GM19023 (cell line): ENCODE measurements around the gene C11orf16.
A peak's percentile ranks its signal among the peaks of the same experiment; 100 is the strongest.
"Not testable (repeated sequence)": the region's sequence is repeated elsewhere in the genome, so short reads cannot be mapped to it uniquely, and the experiment has no call there.

Experiments used
- ATAC-seq: cut with Tn5 transposase; IDR thresholded peaks from one replicate; pipeline ENCODE4 v1.9.1; 2021; ENCODE audit warnings: mild to moderate bottlenecking, moderate library complexity; ENCODE audit not compliant: unreplicated experiment

Gene C11orf16, protein sequence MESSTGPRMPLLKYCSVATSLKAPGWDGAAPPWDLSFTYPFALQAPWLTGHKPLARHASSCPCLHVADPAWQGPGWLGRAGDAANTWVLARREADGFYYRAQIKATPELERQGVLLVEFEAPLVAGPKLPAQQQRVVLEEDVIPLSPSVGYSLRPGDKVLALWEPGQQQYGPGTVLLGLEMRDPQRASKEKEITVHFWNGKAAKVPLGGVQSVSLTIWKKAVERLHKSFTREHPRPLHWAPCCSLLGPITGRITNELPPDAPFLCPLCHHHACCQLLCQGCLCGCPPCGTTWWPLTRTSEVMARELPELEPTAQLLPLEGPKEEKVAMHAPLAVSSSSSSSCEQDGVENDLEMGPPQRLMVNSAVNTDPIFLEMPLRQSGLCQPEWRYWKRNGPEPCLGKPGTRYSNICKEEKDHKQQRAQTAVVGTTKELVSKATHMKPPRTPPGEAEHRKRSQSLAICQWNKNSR

DNA sequence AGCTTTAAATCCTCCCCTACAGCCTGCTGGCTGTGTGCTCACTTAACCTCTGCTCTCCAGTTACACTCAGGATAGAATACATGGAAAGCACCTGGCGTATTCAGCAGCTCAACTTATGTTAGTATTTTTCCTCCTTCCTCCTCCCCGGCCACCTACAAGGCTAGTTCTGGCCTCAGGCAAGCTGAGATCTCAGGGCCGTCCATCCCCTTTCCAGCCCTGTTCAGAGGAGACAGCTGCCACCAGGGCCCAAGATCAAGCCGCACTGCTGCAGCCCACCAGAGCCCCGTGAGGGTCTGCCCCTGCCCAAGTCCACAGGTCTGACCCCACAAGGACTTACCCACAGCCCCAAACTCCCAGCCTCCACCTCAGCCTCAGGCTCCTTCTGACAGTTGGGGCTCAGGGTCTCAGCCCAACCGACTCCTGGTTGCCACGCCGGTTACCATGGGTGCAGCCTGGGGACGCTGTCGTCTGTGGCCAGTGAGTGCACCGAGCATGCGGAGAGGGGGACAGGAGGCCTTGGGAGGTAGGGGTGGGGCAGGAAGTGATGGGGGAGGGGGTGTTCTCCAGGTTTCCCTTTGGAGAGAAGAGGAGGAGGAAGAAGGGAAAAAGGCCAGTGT, at the start of gene C11orf16:
Gene C11orf16 (minus strand): TSS at position 384 of the 617 bp plus-strand sequence. CDS start 639 bp downstream, outside the sequence.
- ATAC-seq = no peak

DNA sequence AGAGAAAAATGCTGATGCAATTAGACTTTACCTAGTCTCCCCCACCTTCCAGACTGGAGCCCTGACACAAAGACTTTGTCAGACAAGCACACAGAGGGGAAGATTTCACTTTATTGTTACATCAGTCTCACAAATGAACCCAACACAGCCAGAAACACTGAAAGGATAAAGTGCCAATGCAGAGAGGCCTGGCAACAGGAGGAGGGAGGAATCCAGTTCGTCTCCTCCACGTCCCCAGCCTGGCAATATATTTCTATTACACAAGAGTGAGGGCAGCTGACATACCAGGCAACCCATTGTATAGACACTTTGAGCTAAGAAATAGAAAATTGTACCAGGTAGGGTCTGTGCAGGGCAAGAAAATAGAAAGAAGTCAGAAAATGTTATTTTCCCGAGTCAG, 47.7 kb upstream of the C11orf16 start:
- no peak for ATAC-seq

DNA sequence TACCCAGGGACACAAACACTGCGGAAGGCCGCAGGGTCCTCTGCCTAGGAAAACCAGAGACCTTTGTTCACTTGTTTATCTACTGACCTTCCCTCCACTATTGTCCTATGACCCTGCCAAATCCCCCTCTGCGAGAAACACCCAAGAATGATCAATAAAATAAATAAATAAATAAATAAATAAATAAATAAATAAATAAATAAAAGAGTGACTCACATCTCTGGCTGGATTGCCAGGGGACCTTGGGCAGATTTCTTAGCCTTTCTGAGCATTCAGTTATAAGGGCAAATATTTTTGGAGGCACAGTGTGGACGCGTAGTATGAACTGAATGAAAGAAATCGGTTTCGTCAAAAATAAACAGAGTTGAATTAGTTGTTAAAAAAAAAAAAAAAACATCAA, 46.6 kb upstream of the C11orf16 start:
- not testable (repeated sequence) for ATAC-seq

DNA sequence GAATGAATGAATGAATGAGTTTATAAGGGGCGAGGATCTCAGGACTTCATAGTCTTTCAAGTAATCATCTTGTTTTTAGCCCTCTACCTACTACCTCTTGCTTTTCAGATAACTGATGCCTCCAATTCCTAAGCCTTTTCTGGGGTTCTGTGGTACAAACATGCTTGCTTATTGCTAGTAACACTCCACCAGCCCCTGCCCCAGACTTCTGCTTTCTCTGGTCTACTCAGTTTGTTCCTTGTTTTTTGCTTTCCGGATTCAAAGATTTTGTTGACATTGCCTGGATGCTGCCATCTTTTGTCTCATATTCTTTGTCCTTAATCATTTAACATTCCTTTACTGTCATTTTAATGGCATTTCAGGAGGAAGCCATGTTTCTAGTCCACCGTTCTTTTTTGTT, 40.4 kb upstream of the C11orf16 start:
- ATAC-seq = no peak

DNA sequence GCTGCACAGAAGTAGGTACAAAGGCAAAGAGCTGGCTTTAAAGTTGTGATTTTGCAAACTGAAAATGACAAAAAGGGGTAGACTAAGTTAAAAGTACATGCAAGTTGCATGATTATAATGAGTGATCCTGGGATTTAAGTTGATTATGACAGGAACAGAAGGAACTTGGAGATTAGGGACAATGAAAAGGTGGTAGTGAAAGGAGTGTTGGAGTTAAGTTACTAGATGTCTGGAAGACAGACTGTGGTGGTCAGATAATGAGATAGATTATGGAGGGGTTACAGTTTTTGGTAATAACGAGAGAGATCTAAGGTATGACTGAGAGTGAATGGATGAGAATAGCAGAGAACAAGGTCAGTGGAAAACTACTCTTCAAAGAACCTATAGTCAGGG, 39.2 kb upstream of the C11orf16 start:
- no peak for ATAC-seq

DNA sequence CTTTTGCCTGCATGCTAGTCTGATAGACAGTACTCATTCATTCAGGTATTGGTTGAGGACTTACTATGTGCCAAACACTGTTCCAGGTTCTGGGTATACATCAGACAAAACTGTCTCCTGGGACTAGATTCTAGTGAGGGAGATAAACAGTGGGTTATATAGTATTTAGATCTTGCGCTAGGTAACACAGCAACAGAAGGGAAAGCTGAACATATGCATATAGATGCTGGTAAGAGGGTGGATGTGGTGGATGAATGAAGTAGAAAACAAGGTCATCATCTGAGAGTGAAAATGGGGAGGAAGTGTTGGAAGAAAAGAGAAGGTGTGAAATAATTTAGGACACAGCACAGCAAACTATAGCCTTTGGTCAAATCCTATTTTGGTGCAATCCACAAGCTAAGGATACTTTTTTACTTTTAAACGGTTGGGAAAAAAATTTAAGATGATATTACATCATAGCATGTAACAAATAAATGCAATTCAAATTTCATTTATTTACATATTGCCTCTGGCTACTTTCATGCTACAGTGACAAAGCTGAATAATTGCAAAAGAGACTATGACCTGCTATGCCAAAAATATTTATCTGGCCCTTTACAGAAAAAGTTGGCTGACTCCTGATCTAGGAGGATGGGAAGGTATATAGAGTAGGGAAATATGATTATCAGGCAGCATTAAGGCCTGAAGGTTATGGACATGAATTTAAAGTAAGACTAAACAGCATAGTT, 38.6 kb upstream of the C11orf16 start:
- ATAC-seq = no peak

DNA sequence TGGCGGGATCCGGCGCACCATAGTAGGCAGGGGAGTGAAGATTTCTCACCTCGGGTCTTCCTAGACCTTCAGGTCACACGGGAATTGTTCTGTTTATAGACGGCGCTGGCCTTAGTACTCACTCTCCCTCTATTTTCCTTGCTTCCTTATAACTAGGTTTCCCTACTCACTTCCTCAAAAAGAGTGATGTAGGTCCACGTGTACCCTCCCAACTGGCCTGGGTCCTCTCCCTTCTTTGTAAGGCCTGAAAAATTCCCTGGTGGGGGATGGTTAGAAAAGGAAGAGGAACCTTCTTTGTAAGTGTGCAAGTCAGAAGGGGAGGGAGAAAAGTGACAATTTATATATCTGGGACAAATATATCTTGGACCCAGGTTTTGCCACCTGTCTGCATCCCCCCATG, 34.4 kb upstream of the C11orf16 start:
- no peak for ATAC-seq

DNA sequence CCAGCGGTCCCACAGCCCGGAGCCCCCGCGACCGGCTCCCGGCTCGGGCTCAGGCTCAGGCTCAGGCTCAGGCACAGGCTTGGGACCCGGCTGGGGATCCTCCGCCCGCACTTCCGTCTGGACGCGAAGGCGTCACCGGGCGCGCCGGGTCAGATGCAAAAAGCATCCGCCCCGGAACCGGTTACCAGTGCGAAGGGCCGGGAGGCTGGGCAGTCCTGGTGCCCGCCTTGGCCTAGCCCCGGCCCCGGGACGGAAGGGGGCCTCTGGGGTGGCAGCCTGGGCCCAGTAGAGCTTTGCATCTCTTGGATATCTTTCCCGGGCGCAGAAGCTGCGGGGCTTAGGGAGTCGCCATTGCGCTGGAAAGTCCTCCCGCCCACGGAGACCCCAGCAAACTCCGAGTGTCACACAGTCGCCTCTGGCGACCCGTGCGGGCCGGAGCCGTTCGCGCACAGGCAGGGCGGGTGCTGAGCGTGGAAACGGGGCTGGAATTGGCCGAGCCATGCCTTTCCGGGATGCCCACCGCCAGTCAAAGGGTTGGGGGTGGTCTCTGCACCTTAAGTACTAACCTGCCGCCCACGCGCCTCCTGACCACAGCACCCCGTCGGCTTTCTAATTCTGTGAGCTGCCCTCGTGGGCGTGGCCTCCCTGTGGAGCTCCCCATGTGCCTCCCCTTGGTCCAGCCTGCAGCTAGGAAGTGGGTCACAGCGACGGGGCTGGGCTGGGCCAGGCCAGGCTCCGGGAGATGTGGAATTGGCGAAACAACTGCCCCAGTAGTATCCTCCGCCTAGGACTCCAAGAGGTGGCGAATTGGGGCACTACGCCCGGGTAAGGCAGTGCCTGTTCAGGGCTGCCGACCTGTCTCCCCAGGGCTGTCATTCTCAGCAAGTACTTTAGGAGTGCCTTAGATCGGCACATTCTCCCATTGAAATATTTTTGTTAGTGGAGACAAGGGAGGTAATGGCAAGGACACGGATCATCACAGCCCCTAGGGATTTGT, 31.9 kb upstream of the C11orf16 start, which contains the start of gene TMEM9B:
Gene TMEM9B (minus strand): TSS at position 119 of the 997 bp plus-strand sequence. CDS start 129 bp downstream, outside the sequence.
- peak; percentile 80 for ATAC-seq

DNA sequence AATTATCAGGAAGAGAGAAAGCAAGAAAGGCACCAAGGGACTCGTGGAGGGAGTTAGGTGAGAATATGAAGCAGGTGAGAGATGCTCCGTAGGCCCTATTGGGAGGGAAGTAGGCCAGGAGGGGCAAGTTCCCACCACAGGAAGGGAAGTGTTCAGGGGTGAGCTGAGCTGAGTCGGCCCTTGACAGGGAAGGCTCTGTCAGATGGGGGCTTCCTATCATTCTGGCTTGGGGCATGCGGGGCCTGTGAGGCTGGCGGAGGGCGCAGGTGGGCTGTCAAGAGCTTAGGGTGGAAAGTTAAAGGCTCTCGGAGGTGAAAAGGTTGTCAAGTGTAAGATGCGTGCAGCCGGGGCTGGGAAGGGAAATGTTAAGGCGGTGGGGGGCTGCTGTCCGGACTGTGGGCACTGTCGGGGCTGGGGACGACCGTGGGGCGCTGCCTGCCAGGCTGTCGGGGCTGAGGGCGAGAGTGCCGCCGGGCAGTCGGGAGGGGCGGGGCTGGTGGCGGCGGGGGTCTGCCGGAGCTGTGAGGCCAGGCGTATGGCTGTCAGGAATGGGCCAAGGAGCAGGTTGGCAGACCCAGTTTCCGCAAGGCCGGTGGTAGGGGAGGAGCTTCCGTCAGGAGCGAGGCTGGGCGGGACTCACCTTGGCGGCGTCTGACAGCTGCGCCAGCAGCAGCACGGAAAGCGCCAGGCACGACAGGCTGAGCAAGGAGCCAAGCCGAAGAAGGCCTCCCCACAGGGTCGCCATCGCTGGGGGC, 31.0 kb upstream of the C11orf16 start:
- peak; percentile 71 for ATAC-seq

DNA sequence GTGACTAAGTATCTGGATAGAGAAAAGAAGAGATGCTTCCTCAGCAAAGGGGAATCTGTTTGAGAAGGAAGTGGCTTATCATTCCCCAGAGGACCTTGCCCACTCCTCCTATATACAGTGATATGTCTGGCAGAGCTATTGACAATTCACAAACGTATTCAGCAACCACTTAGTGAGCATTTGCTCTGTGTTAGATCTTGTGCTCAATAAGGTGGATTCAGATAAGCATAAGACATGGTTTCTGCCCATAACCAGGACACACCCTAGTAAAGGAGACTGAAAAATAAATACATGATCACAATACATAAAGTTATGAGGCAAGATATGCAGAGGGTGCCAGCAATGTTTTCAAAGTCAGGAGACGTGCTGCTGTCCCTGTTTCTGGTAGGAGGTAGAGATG, 30.1 kb upstream of the C11orf16 start:
- no peak for ATAC-seq

DNA sequence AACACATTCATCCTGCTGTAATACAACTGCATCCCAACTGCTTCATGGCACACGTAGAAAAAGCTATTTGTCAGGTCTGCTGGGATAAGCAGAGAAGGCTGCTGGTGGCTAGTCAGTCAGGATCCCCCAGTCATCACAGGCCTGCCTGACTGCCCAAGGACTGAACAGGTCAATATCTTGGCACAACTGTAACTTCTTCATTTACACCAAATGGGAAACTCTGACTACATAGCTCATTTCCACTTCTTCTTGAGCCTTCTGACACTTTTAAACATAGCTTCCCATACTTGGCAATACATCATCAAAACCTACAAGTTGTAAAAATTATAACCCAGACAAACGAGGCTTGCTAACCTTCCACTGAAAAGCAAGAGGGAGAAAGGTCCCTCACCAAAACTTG, 28.7 kb upstream of the C11orf16 start:
- no peak for ATAC-seq

DNA sequence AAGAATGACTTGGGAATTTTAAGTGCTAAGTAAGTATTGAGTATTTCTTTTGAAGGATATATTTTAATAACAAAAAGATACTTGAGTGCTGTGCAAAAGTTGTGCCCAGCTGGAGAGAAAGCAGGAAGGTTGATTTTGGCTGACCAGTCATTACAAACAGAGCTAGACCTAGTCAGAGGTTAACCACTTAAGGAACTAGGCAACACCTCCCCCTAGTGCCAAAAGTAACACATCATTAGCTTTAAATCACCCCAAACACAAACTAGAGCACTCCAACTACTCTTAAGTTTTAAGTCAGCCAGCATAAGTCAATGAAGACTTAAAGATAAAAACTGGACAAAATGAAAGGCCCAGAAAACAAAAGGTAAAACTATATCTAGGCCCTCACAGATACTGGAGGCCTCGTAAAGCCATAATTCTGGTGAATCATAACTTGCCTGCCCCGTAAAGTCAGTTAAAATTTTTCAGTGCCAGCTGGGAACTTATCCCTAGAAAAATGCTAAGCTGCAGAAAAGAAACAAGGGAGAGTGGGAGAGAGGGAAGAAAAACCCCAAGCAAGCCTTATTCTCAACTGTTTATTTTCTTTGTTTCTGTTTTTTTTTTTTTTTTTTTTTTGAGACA, 26.9 kb upstream of the C11orf16 start:
- peak; percentile 32 for ATAC-seq

DNA sequence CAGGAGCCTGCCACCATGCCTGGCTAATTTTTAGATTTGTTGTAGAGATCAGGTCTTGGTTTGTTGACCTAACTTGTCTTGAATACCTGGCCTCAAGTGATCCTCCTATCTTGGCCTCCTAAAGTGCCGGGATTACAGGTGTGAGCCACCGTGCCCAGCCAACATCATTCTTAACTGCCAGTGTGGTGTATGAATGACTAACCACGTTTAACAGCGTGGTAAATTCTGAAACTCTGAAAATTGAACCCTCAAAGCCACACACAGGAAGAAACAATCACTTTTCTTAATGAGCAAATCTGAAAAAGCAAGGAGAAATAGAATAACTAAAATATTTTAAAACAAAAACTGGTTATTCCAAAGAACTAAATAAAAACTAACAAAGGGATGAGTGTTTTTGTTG, 24.1 kb upstream of the C11orf16 start:
- no peak for ATAC-seq

DNA sequence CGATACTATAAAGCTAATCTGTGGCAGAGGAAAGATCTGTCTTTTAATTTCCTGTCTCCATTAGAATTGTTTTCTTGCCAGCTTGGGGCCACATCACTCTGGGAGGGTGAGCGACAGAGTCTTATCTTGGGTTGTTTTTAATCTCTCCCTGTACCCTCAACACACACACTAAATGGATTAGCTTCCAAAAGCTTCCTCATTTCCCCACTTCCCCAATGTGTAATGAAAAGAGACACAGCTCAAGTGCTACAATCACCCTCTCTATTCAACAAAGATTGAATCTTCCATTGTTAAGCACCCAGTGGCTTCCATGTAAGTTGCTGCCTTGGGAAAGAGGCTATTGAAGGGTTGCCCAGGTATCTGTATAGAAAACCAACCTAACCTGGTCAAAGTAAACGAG, 16.1 kb upstream of the C11orf16 start:
- ATAC-seq = no peak

DNA sequence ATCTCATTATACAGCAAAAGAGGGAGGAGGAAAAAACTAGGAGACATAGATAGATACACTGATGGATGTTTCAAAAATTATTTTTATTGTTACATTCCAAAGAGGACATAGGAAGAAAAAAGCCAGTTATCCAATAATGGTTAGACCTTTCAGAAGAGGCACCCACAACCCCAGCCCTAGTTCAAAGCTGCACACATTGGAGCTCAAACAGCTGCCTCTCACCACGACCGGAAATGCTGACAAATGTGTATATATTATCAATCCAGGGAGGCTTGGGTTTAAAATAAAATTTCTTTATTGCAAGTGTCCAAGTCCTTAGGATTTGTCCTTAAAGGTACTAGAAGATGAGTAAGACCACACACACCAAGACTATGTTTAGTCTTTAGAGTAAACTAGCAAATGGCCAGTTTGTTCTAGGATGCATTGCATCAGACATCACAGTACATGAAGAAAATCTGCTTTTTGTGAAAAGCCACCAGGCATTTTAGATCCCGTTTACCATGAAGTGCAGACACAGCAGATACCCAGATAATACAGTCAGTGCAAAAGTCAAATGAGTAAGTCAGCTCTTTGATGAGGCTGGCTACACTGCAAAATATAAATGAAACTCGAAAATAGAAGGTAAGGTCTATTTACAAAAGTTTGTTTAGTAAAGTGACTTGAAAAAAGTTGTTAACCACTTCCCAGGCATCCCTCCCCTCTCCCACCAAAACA, 14.6 kb upstream of the C11orf16 start:
- no peak for ATAC-seq

DNA sequence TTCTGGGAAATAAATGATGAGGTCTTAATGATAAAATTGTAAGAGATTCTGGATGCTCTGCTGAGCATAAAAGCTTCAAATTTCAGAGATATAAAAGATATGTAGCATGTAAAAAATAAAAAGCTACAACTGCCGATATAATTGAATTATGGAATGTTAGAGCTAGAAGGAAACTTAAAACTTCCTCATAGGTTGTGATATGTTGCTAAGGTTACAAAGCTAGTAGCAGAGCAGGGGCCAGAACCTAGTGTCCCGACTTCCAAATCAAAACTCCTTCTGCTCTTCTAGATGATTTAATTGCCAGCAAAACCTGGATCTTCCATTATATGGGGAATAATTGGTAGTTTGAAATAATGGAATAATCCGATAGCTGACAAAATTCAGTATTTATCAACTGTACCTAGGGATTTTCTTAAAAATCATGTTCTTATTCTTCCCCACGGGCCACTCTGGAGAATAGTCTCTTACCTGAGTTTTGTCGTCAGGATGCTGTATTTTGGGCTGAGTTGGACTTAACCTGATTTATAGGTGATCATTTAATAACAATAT, 9.8 kb upstream of the C11orf16 start, which contains the start of gene ASCL3:
Gene ASCL3 (minus strand): TSS at position 499 of the 549 bp plus-strand sequence. CDS start 4,855 bp downstream, outside the sequence.
- no peak for ATAC-seq

DNA sequence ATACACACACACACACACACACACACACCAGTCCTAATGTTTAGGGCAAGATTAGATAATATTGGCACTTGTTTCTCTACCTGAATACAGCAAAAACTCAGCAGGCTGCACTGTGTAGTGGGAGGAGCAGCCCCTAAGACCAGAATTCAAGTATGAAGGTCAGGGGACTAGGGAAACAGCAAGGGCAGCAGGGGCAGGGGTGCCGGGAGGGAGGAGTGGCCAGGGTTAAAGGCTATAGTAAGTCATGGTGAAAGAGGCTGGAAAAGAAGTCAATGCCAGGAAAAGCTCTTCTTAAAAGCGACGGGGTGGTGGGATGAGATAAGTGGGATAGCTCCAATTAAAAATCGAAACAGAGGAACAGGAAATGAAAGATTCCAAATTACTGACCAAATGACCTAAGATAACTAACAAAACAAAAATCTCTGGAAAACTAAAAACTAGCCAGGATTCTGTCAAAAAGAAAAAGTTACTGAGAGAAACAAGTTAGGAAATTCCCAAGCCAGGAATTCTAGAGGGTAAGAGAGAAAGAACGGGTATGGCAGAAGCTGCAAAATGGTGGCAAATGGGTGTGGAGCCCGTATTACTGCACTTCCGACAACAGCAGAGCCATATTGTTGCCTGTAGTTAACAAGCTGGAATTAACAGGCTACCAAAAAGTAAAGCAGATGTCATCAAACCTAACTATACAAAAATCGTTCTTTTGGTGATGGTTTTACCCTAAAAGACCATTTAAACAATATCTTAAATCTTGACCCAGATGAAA, 8.8 kb upstream of the C11orf16 start:
- ATAC-seq = no peak
